ENCODE data around the gene PCIF1. TPM values are rescaled to one million over a fixed set of nuclear protein-coding genes. Genes with fewer than 3 reads are reported as not detected.

Gene PCIF1
- total and polyA plus RNA-seq, 12 donors, result 12.6 to 47.1 (median 36.7) TPM

DNA sequence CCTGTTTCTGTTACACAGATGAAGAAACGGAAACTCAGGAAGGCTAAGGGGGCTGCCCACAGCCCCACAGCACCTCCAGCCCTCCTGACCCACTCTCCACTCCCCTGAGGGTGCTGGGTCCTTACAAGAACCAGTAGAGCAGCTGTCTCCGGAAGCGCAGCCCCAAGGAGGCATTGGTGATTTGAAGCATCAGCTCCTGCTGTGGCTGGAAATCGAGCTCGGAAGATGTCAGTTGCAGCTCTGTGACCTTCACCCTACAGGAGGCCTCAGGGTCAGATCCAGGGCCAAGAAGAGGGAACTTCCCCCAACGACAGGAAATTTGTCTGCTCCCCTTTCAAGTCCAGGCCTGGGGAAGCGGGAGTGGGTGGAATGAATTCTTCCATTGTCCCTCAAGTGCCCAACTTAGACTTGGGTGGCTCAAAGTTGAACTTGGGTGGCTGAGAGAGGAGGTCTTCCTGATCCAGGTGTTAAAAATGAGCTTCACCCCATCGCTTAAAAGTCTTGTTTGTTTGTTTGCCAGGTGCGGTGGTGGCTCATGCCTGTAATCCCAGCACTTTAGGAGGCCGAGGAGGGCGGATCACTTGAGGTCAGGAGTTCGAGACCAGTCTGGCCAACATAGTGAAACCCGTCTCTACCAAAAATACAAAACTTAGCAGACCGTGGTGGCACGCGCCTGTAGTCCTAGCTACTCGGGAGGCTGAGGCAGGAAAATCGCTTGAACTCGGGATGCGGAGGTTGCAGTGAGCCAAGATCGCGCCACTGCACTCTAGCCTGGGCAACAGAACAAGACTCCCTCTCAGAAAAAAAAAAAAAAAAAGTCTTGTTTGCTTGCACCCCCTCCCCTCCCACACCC, 24.4 kb upstream of the PCIF1 start:
- intact Hi-C loops (cut with DNase I), result no loop called here
- Histone ChIP-seq H3K4me1 (replicated peaks in 1 of 2) (peaks cover 18 to 45% of the 10 kb centered on the region in 2 donors), H3K27ac (peak overlapping the region in 3 of 5 donors; percentile 31 to 92 (median 67)), H3K9me3 (replicated peaks in 1 of 3) (no peaks in the 10 kb centered on the region), H3K27me3 (no peaks in the 10 kb centered on the region), H3K4me3 (peak overlapping the region in 1 of 4 donors; percentile 87), H3K36me3 (replicated peaks in 1 of 2) (peaks cover 0 to 32% of the 10 kb centered on the region in 2 donors)
- TF ChIP-seq POLR2A (IDR thresholded peaks at IDR 0.05), result no peak
- TF ChIP-seq, protein P1, sequence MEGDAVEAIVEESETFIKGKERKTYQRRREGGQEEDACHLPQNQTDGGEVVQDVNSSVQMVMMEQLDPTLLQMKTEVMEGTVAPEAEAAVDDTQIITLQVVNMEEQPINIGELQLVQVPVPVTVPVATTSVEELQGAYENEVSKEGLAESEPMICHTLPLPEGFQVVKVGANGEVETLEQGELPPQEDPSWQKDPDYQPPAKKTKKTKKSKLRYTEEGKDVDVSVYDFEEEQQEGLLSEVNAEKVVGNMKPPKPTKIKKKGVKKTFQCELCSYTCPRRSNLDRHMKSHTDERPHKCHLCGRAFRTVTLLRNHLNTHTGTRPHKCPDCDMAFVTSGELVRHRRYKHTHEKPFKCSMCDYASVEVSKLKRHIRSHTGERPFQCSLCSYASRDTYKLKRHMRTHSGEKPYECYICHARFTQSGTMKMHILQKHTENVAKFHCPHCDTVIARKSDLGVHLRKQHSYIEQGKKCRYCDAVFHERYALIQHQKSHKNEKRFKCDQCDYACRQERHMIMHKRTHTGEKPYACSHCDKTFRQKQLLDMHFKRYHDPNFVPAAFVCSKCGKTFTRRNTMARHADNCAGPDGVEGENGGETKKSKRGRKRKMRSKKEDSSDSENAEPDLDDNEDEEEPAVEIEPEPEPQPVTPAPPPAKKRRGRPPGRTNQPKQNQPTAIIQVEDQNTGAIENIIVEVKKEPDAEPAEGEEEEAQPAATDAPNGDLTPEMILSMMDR (IDR thresholded peaks at IDR 0.05), result no peak
- 72 to 76% (median 74%) methylated on average over 19 to 22 of the region's 22 CpGs for WGBS, 4 donors
- DNase-seq, result peak in 1 of 7 donors; percentile 40

DNA sequence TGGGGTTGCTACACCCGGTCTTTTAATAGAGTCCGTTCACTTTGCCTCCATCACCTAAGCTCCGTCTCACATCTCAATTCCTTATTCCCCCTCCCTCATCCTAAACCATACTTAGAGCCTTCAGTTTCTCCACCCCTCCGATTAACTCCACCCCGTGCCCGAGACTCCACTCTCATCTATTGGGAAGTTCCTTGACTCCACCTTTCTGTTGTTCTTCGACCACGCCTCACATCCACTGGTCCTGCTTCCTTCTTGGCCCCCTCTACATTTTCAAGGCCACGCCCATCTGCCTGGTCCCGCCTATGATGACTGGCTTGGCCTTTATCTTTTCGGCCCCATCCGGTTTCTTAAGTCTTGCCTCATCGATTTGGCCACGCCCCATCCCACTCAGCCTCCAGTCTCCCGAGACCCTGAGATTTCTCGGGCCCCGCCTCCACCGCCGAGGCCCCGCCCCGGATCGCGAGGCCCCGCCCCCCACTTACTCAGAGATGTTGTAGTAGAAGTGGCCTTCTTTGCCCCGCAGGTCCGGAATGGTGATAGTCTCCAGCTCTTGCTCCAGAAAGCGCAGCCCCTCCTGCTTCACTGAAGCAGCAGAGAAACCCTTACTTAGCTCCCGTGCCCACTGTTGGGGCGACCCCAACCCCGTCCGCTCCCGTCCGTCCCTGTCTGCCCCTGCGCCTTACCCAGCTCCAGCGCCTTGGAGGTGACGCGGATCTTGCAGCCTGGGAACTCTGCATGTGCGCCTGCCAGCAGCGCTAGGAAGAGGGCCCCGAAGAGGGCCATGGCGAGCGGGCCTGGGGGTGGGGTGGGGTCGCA, 23.6 kb upstream of the PCIF1 start:
- Histone ChIP-seq H3K4me1 (replicated peaks in 1 of 2) (peaks cover 13 to 37% of the 10 kb centered on the region in 2 donors), H3K27me3 (no peaks in the 10 kb centered on the region), H3K9me3 (replicated peaks in 1 of 3) (no peaks in the 10 kb centered on the region), H3K27ac (peak overlapping the region; percentile 77 to 92 (median 89)), H3K4me3 (peak overlapping the region in 3 of 4 donors; percentile 24 to 87 (median 30)), H3K36me3 (replicated peaks in 1 of 2) (peaks cover 0 to 24% of the 10 kb centered on the region in 2 donors)
- 1 to 3% (median 2%) methylated on average over 28 to 43 of the region's 43 CpGs for WGBS, 4 donors
- peak; percentile 98 to 100 (median 100) for DNase-seq
- TF ChIP-seq, protein P1 (IDR thresholded peaks at IDR 0.05), result no peak
- peak; percentile 38 to 92 for TF ChIP-seq POLR2A (IDR thresholded peaks at IDR 0.05)
- intact Hi-C loops (cut with DNase I), result no loop called here

DNA sequence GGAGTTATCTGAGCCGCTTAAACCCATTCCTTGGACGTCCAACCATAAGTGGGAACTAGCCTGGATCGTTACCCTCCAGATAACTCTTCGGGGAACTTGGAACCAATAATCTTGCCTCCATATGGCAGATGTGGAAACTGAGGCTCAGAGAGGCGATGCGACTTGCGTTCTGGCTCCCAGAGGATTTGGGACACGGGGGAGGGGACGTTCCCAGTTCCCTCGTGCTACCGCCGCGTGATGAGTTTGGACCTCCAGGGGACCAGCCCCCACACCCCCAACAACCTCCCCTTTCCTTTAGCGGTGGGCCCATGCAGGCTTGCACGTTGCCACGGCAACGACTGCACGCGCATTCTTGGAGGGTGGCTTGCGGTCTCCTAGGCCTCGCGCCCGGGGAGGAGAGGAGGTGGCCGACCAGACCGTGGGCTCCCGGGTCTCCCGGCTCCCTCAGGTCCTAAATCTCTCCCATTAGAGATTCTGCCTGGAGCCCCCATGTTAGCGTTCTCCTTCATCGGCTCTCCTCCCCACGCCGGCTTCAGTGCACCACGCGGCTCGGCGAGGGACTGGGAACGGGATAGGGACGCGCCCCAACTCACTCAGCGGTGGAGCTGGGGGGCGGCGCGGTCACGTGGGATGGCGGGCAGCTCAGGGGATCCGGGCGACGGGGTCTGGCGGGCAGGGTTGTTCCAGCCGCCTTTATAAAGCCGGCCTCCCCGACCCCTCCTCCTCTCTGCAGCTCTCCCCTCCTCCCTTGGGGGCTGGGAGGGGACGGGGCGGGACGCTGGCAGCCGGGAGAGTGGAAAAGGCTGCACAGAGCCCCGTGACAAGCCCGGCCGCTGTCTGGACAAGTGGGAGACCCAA, 22.8 kb upstream of the PCIF1 start, which contains the start of gene PLTP:
Gene PLTP (minus strand): TSS at position 670 of the 858 bp plus-strand sequence. CDS start 703 bp downstream, outside the sequence.
- H3K4me1 ChIP-seq (replicated peaks in 1 of 2), result peaks cover 13 to 33% of the 10 kb centered on the region in 2 donors
- WGBS, 4 donors, result 0 to 5% (median 1%) methylated on average over 11 to 58 of the region's 58 CpGs
- intact Hi-C loops (cut with DNase I), result no loop called here

More for the DNA sequence above, 22.8 kb upstream of the PCIF1 start, which contains the start of gene PLTP:
- TF ChIP-seq POLR2A (IDR thresholded peaks at IDR 0.05), result peak; percentile 81 to 92
- TF ChIP-seq, protein P1 (IDR thresholded peaks at IDR 0.05), result peak in 1 of 6 experiments; percentile 12
- Histone ChIP-seq H3K27me3 (no peaks in the 10 kb centered on the region), H3K36me3 (replicated peaks in 1 of 2) (peaks cover 0 to 18% of the 10 kb centered on the region in 2 donors), H3K27ac (peak within 1 kb of the TSS; percentile 77 to 92 (median 89)), H3K9me3 (replicated peaks in 1 of 3) (no peaks in the 10 kb centered on the region), H3K4me3 (peak within 1 kb of the TSS; percentile 24 to 87 (median 49))
- DNase-seq, result peak; percentile 70 to 84 (median 77)
